ENCODE data around the gene PNPLA5.

Gene PNPLA5

GRCh38 chr22:43835166-43835565 is 56.6 kb downstream of the PNPLA5 start:
- Mint-ChIP-seq H3K4me3 (no peak overlapping the region), H3K9me3 (no peaks in the 10 kb centered on the region), H3K4me1 (no peaks in the 10 kb centered on the region), H3K27me3 (peaks cover 23% of the 10 kb centered on the region), H3K27ac (ENCODE audit: low read depth) (no peak overlapping the region), H3K36me3 (ENCODE audit: insufficient read depth) (peaks cover 2% of the 10 kb centered on the region)
- ATAC-seq (replicated peaks; ENCODE audit: extremely low read depth, poor library complexity, severe bottlenecking) (no peak), DNase-seq (ENCODE audit: low spot score in 2 of 2) (no peak)

- DNase-seq (ENCODE audit: low spot score in 2 of 2) (no peak), ATAC-seq (replicated peaks; ENCODE audit: extremely low read depth, poor library complexity, severe bottlenecking) (no peak)
- Mint-ChIP-seq H3K4me3 (no peak overlapping the region), H3K27me3 (peaks cover 23% of the 10 kb centered on the region), H3K36me3 (ENCODE audit: insufficient read depth) (peaks cover 2% of the 10 kb centered on the region), H3K9me3 (no peaks in the 10 kb centered on the region), H3K27ac (ENCODE audit: low read depth) (no peak overlapping the region), H3K4me1 (no peaks in the 10 kb centered on the region)
These were observed 58.2 kb downstream of the PNPLA5 start for GRCh38 chr22:43833286-43834240.

GRCh38 chr22:43832393-43833265 is 59.2 kb downstream of the PNPLA5 start:
- DNase-seq (ENCODE audit: low spot score in 2 of 2), result no peak
- Mint-ChIP-seq H3K36me3 (ENCODE audit: insufficient read depth) (peaks cover 2% of the 10 kb centered on the region), H3K27me3 (peaks cover 19% of the 10 kb centered on the region), H3K4me1 (no peaks in the 10 kb centered on the region), H3K9me3 (no peaks in the 10 kb centered on the region), H3K4me3 (no peak overlapping the region), H3K27ac (ENCODE audit: low read depth) (no peak overlapping the region)
- no peak for ATAC-seq (replicated peaks; ENCODE audit: extremely low read depth, poor library complexity, severe bottlenecking)

- H3K4me3 Mint-ChIP-seq, result no peak overlapping the region
- no peaks in the 10 kb centered on the region for H3K9me3 Mint-ChIP-seq
- peaks cover 11% of the 10 kb centered on the region for H3K27me3 Mint-ChIP-seq
- no peak overlapping the region for H3K27ac Mint-ChIP-seq (ENCODE audit: low read depth)
- no peak for ATAC-seq (replicated peaks; ENCODE audit: extremely low read depth, poor library complexity, severe bottlenecking)
- peaks cover 2% of the 10 kb centered on the region for H3K36me3 Mint-ChIP-seq (ENCODE audit: insufficient read depth)
- DNase-seq (ENCODE audit: low spot score in 2 of 2), result no peak
- no peaks in the 10 kb centered on the region for H3K4me1 Mint-ChIP-seq
These were observed 60.0 kb downstream of the PNPLA5 start for GRCh38 chr22:43831561-43832392.

GRCh38 chr22:43830931-43831560 is 60.8 kb downstream of the PNPLA5 start:
- Mint-ChIP-seq H3K4me1 (no peaks in the 10 kb centered on the region), H3K4me3 (no peak overlapping the region), H3K9me3 (no peaks in the 10 kb centered on the region), H3K27ac (ENCODE audit: low read depth) (no peak overlapping the region), H3K27me3 (peaks cover 15% of the 10 kb centered on the region), H3K36me3 (ENCODE audit: insufficient read depth) (peaks cover 2% of the 10 kb centered on the region)
- ATAC-seq (replicated peaks; ENCODE audit: extremely low read depth, poor library complexity, severe bottlenecking) (no peak), DNase-seq (ENCODE audit: low spot score in 2 of 2) (no peak)

GRCh38 chr22:43829904-43830851 is 61.6 kb downstream of the PNPLA5 start:
- H3K4me3 Mint-ChIP-seq, result no peak overlapping the region

More at GRCh38 chr22:43829904-43830851, 61.6 kb downstream of the PNPLA5 start:
- Mint-ChIP-seq H3K36me3 (ENCODE audit: insufficient read depth) (no peaks in the 10 kb centered on the region), H3K4me1 (no peaks in the 10 kb centered on the region), H3K27ac (ENCODE audit: low read depth) (no peak overlapping the region), H3K9me3 (no peaks in the 10 kb centered on the region), H3K27me3 (peaks cover 15% of the 10 kb centered on the region)
- DNase-seq (ENCODE audit: low spot score in 2 of 2) (no peak), ATAC-seq (replicated peaks; ENCODE audit: extremely low read depth, poor library complexity, severe bottlenecking) (no peak)

Data from central memory CD8-positive, alpha-beta T cell (primary cell).